Measurements from ENCODE around the gene ENOSF1.

GRCh38 chr18:652131-652530 is 60.3 kb downstream of the ENOSF1 start:
- no peak for TF ChIP-seq POLR2AphosphoS5 (IDR thresholded peaks at IDR 0.05; ENCODE audit: low read depth, low read length)
- TF ChIP-seq POLR2A (IDR thresholded peaks at IDR 0.05; ENCODE audit: low read depth, low read length), result no peak
- no peak for TF ChIP-seq TAF1 (IDR thresholded peaks at IDR 0.05; ENCODE audit: borderline replicate concordance, low read depth, low read length)

Measured in GM12892 (cell line).